Activated naive CD4-positive, alpha-beta T cell treated with anti-CD3 and anti-CD28 coated beads, Interleukin-2, amount 50 U/mL, for 16 hours (primary cell): ENCODE measurements around the gene DCXR.
"Not testable (repeated sequence)": the region's sequence is repeated elsewhere in the genome, so short reads cannot be mapped to it uniquely, and the experiment has no call there.

ENCODE experiments used
- DNase-seq: peaks from one replicate; pipeline ENCODE4 v3.0.0-alpha.2; 2020

Gene DCXR

GRCh38 chr17:82054351-82055022 lies 17.0 kb upstream of the DCXR start:
- no peak for DNase-seq

GRCh38 chr17:82053556-82054263 lies 16.2 kb upstream of the DCXR start:
- DNase-seq: no peak

- no peak for DNase-seq
Measured at GRCh38 chr17:82053130-82053529, 15.6 kb upstream of the DCXR start.

- no peak for DNase-seq
Measured at GRCh38 chr17:82052638-82053059, 15.2 kb upstream of the DCXR start.

- DNase-seq: peak; percentile 90
Measured at GRCh38 chr17:82051776-82052637, 14.5 kb upstream of the DCXR start, which contains the start of the genes GPS1 and RFNG. Gene GPS1 (plus strand): TSS chr17:82051898. CDS start chr17:82051932, 34 bp downstream. Gene RFNG (minus strand): TSS chr17:82051811. CDS start chr17:82051766, 45 bp downstream.

- no peak for DNase-seq
Measured at GRCh38 chr17:82050761-82051641, 13.5 kb upstream of the DCXR start.

GRCh38 chr17:82050152-82050760 lies 12.8 kb upstream of the DCXR start:
- DNase-seq: no peak

GRCh38 chr17:82049521-82049971 lies 12.0 kb upstream of the DCXR start:
- no peak for DNase-seq

- no peak for DNase-seq
Measured at GRCh38 chr17:82049106-82049505, 11.6 kb upstream of the DCXR start.

- DNase-seq: no peak
Measured at GRCh38 chr17:82048571-82048971, 11.1 kb upstream of the DCXR start.

GRCh38 chr17:82047914-82048570 lies 10.5 kb upstream of the DCXR start:
- DNase-seq: no peak

GRCh38 chr17:82047379-82047778 lies 9.9 kb upstream of the DCXR start:
- no peak for DNase-seq

GRCh38 chr17:82046903-82047302 lies 9.4 kb upstream of the DCXR start:
- DNase-seq: no peak

- DNase-seq: no peak
Measured at GRCh38 chr17:82045936-82046484, 8.5 kb upstream of the DCXR start.

- DNase-seq: no peak
Measured at GRCh38 chr17:82043507-82043906, 6.0 kb upstream of the DCXR start.

GRCh38 chr17:82042649-82043048 lies 5.2 kb upstream of the DCXR start:
- no peak for DNase-seq

- DNase-seq: no peak
Measured at GRCh38 chr17:82041144-82041814, 3.8 kb upstream of the DCXR start.

- no peak for DNase-seq
Measured at GRCh38 chr17:82039695-82040299, 2.3 kb upstream of the DCXR start.

GRCh38 chr17:82038796-82039409 lies 1.4 kb upstream of the DCXR start:
- DNase-seq: not testable (repeated sequence)

- no peak for DNase-seq
Measured at GRCh38 chr17:82037889-82038195, 345 bp upstream of the DCXR start.
